ENCODE results near the gene ZBTB7C.

Gene ZBTB7C

DNA sequence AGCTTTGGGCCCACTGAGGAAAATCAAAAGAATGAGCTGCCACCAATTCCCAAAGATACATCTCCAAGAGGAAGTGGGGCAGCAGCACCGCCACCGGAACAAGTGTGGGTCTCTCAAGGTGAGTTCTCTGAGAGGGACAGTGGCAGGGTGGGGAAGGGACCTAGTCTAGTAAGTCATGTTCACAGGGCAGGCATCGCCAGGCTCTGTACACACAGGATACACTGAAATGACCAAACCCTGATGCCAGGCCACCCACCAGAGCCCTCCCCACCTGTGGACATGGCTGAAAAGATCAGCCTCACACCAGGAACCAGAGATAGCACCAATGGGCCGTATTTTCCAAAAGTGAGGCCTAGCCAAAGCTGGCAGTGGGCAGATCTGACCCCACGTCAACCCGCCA is 370.5 kb downstream of the ZBTB7C start:
- DNase-seq (ENCODE audit: low read depth, low spot score): no peak
- TF ChIP-seq, protein P1, sequence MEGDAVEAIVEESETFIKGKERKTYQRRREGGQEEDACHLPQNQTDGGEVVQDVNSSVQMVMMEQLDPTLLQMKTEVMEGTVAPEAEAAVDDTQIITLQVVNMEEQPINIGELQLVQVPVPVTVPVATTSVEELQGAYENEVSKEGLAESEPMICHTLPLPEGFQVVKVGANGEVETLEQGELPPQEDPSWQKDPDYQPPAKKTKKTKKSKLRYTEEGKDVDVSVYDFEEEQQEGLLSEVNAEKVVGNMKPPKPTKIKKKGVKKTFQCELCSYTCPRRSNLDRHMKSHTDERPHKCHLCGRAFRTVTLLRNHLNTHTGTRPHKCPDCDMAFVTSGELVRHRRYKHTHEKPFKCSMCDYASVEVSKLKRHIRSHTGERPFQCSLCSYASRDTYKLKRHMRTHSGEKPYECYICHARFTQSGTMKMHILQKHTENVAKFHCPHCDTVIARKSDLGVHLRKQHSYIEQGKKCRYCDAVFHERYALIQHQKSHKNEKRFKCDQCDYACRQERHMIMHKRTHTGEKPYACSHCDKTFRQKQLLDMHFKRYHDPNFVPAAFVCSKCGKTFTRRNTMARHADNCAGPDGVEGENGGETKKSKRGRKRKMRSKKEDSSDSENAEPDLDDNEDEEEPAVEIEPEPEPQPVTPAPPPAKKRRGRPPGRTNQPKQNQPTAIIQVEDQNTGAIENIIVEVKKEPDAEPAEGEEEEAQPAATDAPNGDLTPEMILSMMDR (IDR thresholded peaks at IDR 0.05; ENCODE audit: low read depth, low read length): no peak
- no peak overlapping the region for H3K4me3 ChIP-seq (ENCODE audit: low read depth, low read length)
- in situ Hi-C loops (cut with HindIII; ENCODE audit: low sequenced_read_pairs): no loop called here

DNA sequence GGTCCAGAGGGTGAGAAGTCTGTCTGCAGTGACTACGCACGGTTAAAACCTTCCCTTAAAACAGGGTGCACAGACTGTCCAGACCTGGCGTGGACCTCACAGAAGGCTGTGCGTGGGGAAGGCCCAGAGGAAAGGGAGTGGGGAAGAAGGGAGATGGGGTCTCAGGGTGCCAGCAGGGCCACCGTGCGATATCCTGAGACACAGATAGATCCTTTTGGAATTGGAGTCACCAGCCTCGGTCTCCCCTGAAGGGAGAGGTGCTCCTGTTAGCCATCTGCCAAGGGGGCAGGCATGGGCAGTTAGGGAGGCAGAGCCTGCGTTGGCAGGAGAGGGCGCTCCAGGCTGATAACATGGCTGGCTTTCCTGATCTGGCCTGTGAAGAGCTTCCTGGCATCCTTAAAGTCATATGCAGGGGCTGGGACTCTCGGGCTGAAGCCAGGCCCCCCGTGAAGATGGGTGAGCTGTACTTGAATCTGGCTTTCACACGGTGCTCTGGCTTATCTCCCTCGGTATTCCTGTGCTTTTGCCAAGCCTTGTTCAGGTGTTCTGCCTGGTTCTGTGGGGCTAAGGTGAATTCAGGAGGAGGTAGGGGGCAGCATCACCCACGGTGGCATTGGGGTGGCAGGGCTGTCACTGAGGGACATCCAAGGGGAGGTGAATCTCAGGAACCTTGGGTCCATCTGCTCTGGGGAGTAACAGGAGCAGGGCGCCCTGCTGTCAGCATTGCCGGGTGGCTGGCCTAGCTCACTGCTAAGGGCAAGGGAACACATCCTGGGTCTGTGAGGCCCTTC is 371.5 kb downstream of the ZBTB7C start:
- in situ Hi-C loops (cut with HindIII; ENCODE audit: low sequenced_read_pairs): no loop called here
- no peak for DNase-seq (ENCODE audit: low read depth, low spot score)
- H3K4me3 ChIP-seq (ENCODE audit: low read depth, low read length): no peak overlapping the region
- TF ChIP-seq, protein P1 (IDR thresholded peaks at IDR 0.05; ENCODE audit: low read depth, low read length): peak; percentile 5

DNA sequence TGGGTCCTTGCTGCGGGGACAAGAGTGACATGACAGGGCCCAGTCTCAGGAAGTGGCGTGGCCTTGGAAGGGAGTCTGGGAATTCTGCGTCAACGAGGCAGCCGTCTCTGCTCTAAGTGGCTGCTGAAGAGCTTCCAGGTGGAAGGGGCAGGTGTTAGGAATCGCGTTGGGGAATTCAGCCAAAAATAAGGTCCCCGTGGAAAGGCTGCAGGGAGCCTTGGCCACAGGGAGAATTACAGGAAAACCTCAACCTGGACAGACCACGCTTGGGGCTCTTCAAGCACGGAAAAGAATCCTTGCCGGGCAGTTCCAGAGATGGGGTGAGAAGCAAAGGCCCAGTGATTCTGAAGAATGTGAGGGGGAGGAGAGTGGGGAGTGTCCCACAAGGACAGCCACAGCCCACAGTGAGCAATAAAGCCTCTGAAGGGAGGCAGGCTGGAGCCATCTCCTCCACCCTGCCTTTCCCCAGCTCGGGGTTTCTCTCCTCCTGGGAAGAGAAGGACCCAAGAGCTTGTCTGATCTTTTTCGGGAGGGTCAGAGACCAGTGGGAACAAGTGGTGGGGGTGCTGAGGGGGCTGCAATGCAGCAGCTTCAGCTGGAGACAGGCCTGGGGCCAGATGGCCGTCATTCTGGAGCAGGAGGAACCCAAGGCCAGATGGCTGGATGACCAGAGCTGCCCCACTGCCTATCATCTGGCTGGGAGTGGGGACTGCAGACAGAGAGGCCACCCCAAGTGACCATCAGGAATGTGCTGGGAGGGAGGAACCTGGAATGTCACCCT is 372.4 kb downstream of the ZBTB7C start:
- no peak for DNase-seq (ENCODE audit: low read depth, low spot score)
- no peak overlapping the region for H3K4me3 ChIP-seq (ENCODE audit: low read depth, low read length)
- in situ Hi-C loops (cut with HindIII; ENCODE audit: low sequenced_read_pairs): no loop called here
- TF ChIP-seq, protein P1 (IDR thresholded peaks at IDR 0.05; ENCODE audit: low read depth, low read length): no peak

DNA sequence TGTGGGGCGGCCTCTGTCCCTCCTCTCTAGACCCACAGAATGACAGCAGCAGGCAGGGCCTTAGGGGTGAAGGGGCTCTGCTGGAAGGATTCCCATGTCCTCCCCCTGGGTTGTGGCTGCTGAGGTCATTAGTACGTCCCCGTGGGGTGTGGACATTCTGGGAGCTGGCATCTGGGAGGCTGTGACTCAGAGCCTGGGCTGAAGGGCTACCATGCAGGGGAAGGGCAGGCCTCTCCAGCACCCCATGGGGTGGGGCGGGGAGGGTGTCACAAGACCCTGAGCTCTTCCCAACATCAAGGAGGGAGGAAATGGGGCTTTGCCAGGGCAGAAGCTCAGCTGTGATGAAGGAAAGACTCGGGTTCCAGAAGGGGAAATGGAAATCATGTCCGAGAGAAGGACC is 373.0 kb downstream of the ZBTB7C start:
- no peak overlapping the region for H3K4me3 ChIP-seq (ENCODE audit: low read depth, low read length)
- TF ChIP-seq, protein P1 (IDR thresholded peaks at IDR 0.05; ENCODE audit: low read depth, low read length): no peak
- no peak for DNase-seq (ENCODE audit: low read depth, low spot score)
- in situ Hi-C loops (cut with HindIII; ENCODE audit: low sequenced_read_pairs): no loop called here

DNA sequence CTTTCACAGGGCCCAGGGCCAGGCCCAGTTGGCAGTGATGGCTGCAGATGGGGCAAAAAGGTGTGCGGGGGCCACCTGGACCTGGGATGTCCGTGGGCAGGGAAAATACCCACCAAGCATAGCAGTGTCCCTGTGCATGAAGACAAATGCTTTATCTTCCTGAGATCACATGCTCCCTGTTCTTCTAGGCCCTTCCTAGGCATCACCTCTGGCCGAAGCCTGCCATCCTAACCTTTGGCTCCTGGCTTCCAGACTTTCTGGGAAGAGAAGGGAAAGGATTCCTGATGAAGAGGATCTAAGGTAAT is 373.7 kb downstream of the ZBTB7C start:
- no peak overlapping the region for H3K4me3 ChIP-seq (ENCODE audit: low read depth, low read length)
- TF ChIP-seq, protein P1 (IDR thresholded peaks at IDR 0.05; ENCODE audit: low read depth, low read length): no peak
- in situ Hi-C loops (cut with HindIII; ENCODE audit: low sequenced_read_pairs): no loop called here
- DNase-seq (ENCODE audit: low read depth, low spot score): no peak

DNA sequence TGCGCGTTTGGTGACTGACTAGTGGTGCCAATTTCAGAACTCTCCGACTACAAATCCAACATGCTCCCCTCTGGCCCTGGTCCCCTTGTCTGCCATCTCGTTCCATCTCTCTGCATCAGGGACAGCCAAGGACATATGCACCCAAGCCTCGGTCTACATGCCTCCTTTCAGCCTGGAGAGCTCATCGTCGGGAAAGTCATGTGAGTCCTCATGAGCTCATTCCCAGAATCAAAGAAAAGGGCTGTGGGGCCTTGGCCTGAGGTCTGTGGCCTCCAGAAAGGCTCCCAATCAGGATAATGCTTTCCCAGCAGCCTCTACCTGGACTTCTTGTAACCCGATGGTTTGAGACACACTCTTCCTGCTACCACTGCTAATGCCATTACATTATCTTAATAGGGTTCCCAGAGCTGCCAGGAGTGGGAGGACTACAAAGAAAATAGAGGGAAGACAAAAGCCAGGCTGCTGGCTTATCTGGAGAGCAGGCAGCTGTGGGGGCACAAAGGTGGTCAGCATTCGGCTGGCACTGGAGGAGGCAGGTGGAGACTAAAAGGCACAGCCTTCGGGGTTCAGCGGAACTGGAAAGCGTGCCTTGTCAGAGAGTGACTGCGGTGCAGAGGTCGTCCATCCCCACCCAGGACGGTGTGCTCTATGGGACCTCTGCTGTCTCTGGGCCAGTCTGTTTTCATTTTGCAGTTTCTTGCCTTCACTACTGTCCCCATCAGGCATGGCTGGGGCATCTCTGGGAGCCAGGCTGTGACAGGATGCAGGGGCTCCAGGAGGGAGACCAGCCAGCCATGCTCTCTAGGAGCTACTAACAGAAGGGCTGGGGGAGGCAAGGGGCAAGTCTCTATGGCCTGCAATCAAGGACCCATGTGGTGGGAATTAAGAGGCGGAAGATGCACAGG is 374.3 kb downstream of the ZBTB7C start:
- DNase-seq (ENCODE audit: low read depth, low spot score): no peak
- in situ Hi-C loops (cut with HindIII; ENCODE audit: low sequenced_read_pairs): no loop called here
- TF ChIP-seq, protein P1 (IDR thresholded peaks at IDR 0.05; ENCODE audit: low read depth, low read length): no peak
- no peak overlapping the region for H3K4me3 ChIP-seq (ENCODE audit: low read depth, low read length)
